ENCODE data around the gene CEP95.

- TF ChIP-seq ZNF2 (tag by site-specific recombination; IDR thresholded peaks at IDR 0.05), result no peak
- no peak for TF ChIP-seq ZNF24 (tag by site-specific recombination; IDR thresholded peaks at IDR 0.05)
- no peak for TF ChIP-seq CTCF (tag by site-specific recombination; IDR thresholded peaks at IDR 0.05)
- TF ChIP-seq TSHZ1 (tag by site-specific recombination; IDR thresholded peaks at IDR 0.05; ENCODE audit: borderline replicate concordance), result no peak
- no peak for TF ChIP-seq BCL11A (tag by site-specific recombination; IDR thresholded peaks at IDR 0.05; ENCODE audit: low read depth)
- no peak for TF ChIP-seq ZNF23 (tag by site-specific recombination; IDR thresholded peaks at IDR 0.05; ENCODE audit: borderline replicate concordance)
- TF ChIP-seq ZNF112 (tag by site-specific recombination; IDR thresholded peaks at IDR 0.05), result no peak
- TF ChIP-seq ZNF488 (tag by site-specific recombination; IDR thresholded peaks at IDR 0.05), result no peak
- TF ChIP-seq OSR2 (tag by site-specific recombination; IDR thresholded peaks at IDR 0.05), result no peak
- TF ChIP-seq ZNF274 (IDR thresholded peaks at IDR 0.05; ENCODE audit: low read length), result no peak
- no peak for TF ChIP-seq ZNF274 (tag by site-specific recombination; IDR thresholded peaks at IDR 0.05; ENCODE audit: borderline replicate concordance)
- no peak for TF ChIP-seq SALL2 (tag by site-specific recombination; IDR thresholded peaks at IDR 0.05; ENCODE audit: borderline replicate concordance)
Observed at GRCh38 chr17:64515419-64515818, 8.6 kb downstream of the CEP95 start.
